HEK293T (cell line): ENCODE data around the gene SETBP1.

Source experiments
- CTCF ChIA-PET: fragments of 350-600 bp; formaldehyde crosslinking; extraction: SDS; loops from one replicate; lab custom pipeline; 2021; ENCODE audit warnings: antibody characterized with exemption, inconsistent platforms; lab: Yijun Ruan, JAX
- POLR2A ChIA-PET: fragments of 350-600 bp; formaldehyde crosslinking; extraction: SDS; loops from one replicate; lab custom pipeline; 2020; ENCODE audit warnings: antibody characterized with exemption, inconsistent platforms; lab: Yijun Ruan, JAX
- DNase-seq: peaks from one replicate; pipeline ENCODE4 v3.0.0; 2012; ENCODE audit warnings: mixed read lengths; ENCODE audit errors: extremely low spot score
- ARNT ChIP-seq: fragments of 450-650 bp; IDR thresholded peaks from 2 replicates; pipeline ENCODE4 v1.6.1; 2017; ENCODE audit warnings: mild to moderate bottlenecking
- BHLHE40 ChIP-seq: fragments of 450-650 bp; IDR thresholded peaks from 2 replicates; pipeline ENCODE4 v1.6.1; 2016; ENCODE audit warnings: mild to moderate bottlenecking, moderate library complexity, borderline replicate concordance
- CTBP1 ChIP-seq: fragments of 450-650 bp; IDR thresholded peaks from 2 replicates; pipeline ENCODE4 v1.6.1; 2016; ENCODE audit warnings: borderline replicate concordance
- ELF4 ChIP-seq: fragments of 450-650 bp; IDR thresholded peaks from 2 replicates; pipeline ENCODE4 v1.6.1; 2017; ENCODE audit warnings: antibody characterized with exemption
- FOXA1 ChIP-seq: fragments of 450-650 bp; IDR thresholded peaks from 2 replicates; pipeline ENCODE4 v1.6.1; 2016; ENCODE audit warnings: mild to moderate bottlenecking
- FOXK2 ChIP-seq: fragments of 450-650 bp; IDR thresholded peaks from 2 replicates; pipeline ENCODE4 v1.6.1; 2016; ENCODE audit warnings: mild to moderate bottlenecking
- FOXM1 ChIP-seq: fragments of 450-650 bp; IDR thresholded peaks from 2 replicates; pipeline ENCODE4 v1.6.1; 2017; ENCODE audit warnings: mild to moderate bottlenecking, borderline replicate concordance
- HDGF ChIP-seq: fragments of 450-650 bp; IDR thresholded peaks from 2 replicates; pipeline ENCODE4 v1.6.1; 2017; ENCODE audit warnings: antibody characterized with exemption, borderline replicate concordance
- L3MBTL2 ChIP-seq: fragments of 450-650 bp; conservative IDR thresholded peaks from 2 replicates; pipeline ENCODE4 v1.6.1; 2016; ENCODE audit warnings: mild to moderate bottlenecking
- LEF1 ChIP-seq: fragments of 450-650 bp; IDR thresholded peaks from 2 replicates; pipeline ENCODE4 v1.6.1; 2017; ENCODE audit warnings: mild to moderate bottlenecking, borderline replicate concordance
- NFRKB ChIP-seq: fragments of 450-650 bp; IDR thresholded peaks from 2 replicates; pipeline ENCODE4 v1.6.1; 2016; ENCODE audit warnings: mild to moderate bottlenecking, moderate library complexity
- PKNOX1 ChIP-seq: fragments of 450-650 bp; IDR thresholded peaks from 2 replicates; pipeline ENCODE4 v1.6.1; 2016
- SP1 ChIP-seq: fragments of 450-650 bp; IDR thresholded peaks from 2 replicates; pipeline ENCODE4 v1.6.1; 2017
- SUZ12 ChIP-seq: fragments of 450-650 bp; IDR thresholded peaks from 2 replicates; pipeline ENCODE4 v1.6.1; 2016; ENCODE audit warnings: mild to moderate bottlenecking
- TARDBP ChIP-seq: fragments of 450-650 bp; IDR thresholded peaks from 2 replicates; pipeline ENCODE4 v1.6.1; 2016
- ZNF384 ChIP-seq: fragments of 450-650 bp; IDR thresholded peaks from 2 replicates; pipeline ENCODE4 v1.6.1; 2016

The SETBP1 gene

GRCh38 chr18:44793194-44793593 is 112.5 kb downstream of the SETBP1 start:
- TF ChIP-seq CTBP1: no peak
- POLR2A ChIA-PET: no interaction called here
- DNase-seq: no peak
- CTCF ChIA-PET: interaction anchor here (0.6 kb wide), 1 partner anchor 824 kb away, joined by 3 read pairs; no protein-coding TSS in a partner anchor

GRCh38 chr18:44793685-44794084 is 113.0 kb downstream of the SETBP1 start:
- CTCF ChIA-PET: no interaction called here
- no peak for DNase-seq
- no peak for TF ChIP-seq ARNT
- TF ChIP-seq TARDBP: no peak
- TF ChIP-seq SP1: no peak
- no peak for TF ChIP-seq BHLHE40
- TF ChIP-seq LEF1: no peak
- TF ChIP-seq NFRKB: no peak
- TF ChIP-seq PKNOX1: no peak
- TF ChIP-seq FOXK2: no peak
- no peak for TF ChIP-seq ELF4
- TF ChIP-seq FOXA1: no peak
- TF ChIP-seq HDGF: no peak
- TF ChIP-seq ZNF384: no peak
- TF ChIP-seq SUZ12: no peak
- no peak for TF ChIP-seq L3MBTL2
- TF ChIP-seq FOXM1: no peak
- POLR2A ChIA-PET: no interaction called here

- DNase-seq: no peak
- CTCF ChIA-PET: no interaction called here
- TF ChIP-seq FOXA1: no peak
- no peak for TF ChIP-seq TARDBP
- TF ChIP-seq BHLHE40: no peak
- TF ChIP-seq NFRKB: no peak
- TF ChIP-seq ELF4: no peak
- no peak for TF ChIP-seq HDGF
- TF ChIP-seq FOXM1: no peak
- TF ChIP-seq SUZ12: no peak
- no peak for TF ChIP-seq PKNOX1
- TF ChIP-seq LEF1: no peak
- POLR2A ChIA-PET: no interaction called here
These were observed 114.6 kb downstream of the SETBP1 start for GRCh38 chr18:44795241-44795640.

GRCh38 chr18:44796429-44797428 is 116.0 kb downstream of the SETBP1 start:
- TF ChIP-seq L3MBTL2 (no peak), ELF4 (no peak), ZNF384 (no peak), FOXM1 (no peak), NFRKB (no peak), PKNOX1 (no peak), HDGF (no peak), SUZ12 (no peak), SP1 (no peak), ARNT (no peak), FOXA1 (no peak), FOXK2 (no peak), LEF1 (no peak), BHLHE40 (no peak), CTBP1 (no peak), TARDBP (no peak)
- ChIA-PET CTCF (no interaction called here), POLR2A (no interaction called here)
- no peak for DNase-seq

GRCh38 chr18:44798433-44799048 is 117.9 kb downstream of the SETBP1 start:
- POLR2A ChIA-PET: no interaction called here
- TF ChIP-seq SUZ12 (no peak), PKNOX1 (no peak), FOXM1 (no peak), NFRKB (no peak), ARNT (no peak), LEF1 (no peak), SP1 (no peak), FOXK2 (no peak), L3MBTL2 (no peak), ELF4 (no peak), ZNF384 (no peak), CTBP1 (no peak), FOXA1 (no peak), BHLHE40 (no peak), HDGF (no peak), TARDBP (no peak)
- CTCF ChIA-PET: no interaction called here
- no peak for DNase-seq
